ENCODE data around the gene MVD.

The MVD gene

GRCh38 chr16:88691129-88691813, 28.4 kb upstream of the MVD start:
- Mint-ChIP-seq H3K27me3 (no peaks in the 10 kb centered on the region), H3K27ac (no peak overlapping the region), H3K4me3 (no peak overlapping the region), H3K36me3 (ENCODE audit: low read depth) (no peaks in the 10 kb centered on the region), H3K4me1 (ENCODE audit: low read depth) (peaks cover 26% of the 10 kb centered on the region), H3K9me3 (no peaks in the 10 kb centered on the region)

- H3K4me1 Mint-ChIP-seq (ENCODE audit: low read depth), result peaks cover 27% of the 10 kb centered on the region
- H3K36me3 Mint-ChIP-seq (ENCODE audit: low read depth), result no peaks in the 10 kb centered on the region
- H3K27ac Mint-ChIP-seq, result no peak overlapping the region
- no peaks in the 10 kb centered on the region for H3K27me3 Mint-ChIP-seq
- H3K4me3 Mint-ChIP-seq, result no peak overlapping the region
- H3K9me3 Mint-ChIP-seq, result no peaks in the 10 kb centered on the region
Measured at GRCh38 chr16:88690341-88691128, 27.6 kb upstream of the MVD start.

GRCh38 chr16:88688013-88688778, 25.3 kb upstream of the MVD start:
- Mint-ChIP-seq H3K9me3 (no peaks in the 10 kb centered on the region), H3K4me3 (no peak overlapping the region), H3K27me3 (no peaks in the 10 kb centered on the region), H3K36me3 (ENCODE audit: low read depth) (no peaks in the 10 kb centered on the region), H3K4me1 (ENCODE audit: low read depth) (peaks cover 40% of the 10 kb centered on the region), H3K27ac (no peak overlapping the region)

GRCh38 chr16:88687676-88688012, 24.8 kb upstream of the MVD start:
- no peak overlapping the region for H3K27ac Mint-ChIP-seq
- no peak overlapping the region for H3K4me3 Mint-ChIP-seq
- no peaks in the 10 kb centered on the region for H3K27me3 Mint-ChIP-seq
- H3K4me1 Mint-ChIP-seq (ENCODE audit: low read depth), result peaks cover 36% of the 10 kb centered on the region
- H3K36me3 Mint-ChIP-seq (ENCODE audit: low read depth), result no peaks in the 10 kb centered on the region
- H3K9me3 Mint-ChIP-seq, result no peaks in the 10 kb centered on the region

- Mint-ChIP-seq H3K4me3 (no peak overlapping the region), H3K36me3 (ENCODE audit: low read depth) (no peaks in the 10 kb centered on the region), H3K27ac (no peak overlapping the region), H3K27me3 (no peaks in the 10 kb centered on the region), H3K9me3 (no peaks in the 10 kb centered on the region), H3K4me1 (ENCODE audit: low read depth) (peaks cover 36% of the 10 kb centered on the region)
Measured at GRCh38 chr16:88687254-88687576, 24.3 kb upstream of the MVD start.

GRCh38 chr16:88686439-88687253, 23.8 kb upstream of the MVD start, which contains the start of gene SNAI3:
Gene SNAI3 (minus strand): TSS chr16:88686507. CDS start chr16:88686406, 101 bp downstream.
- Mint-ChIP-seq H3K9me3 (no peaks in the 10 kb centered on the region), H3K27me3 (no peaks in the 10 kb centered on the region), H3K27ac (no peak within 1 kb of the TSS), H3K4me3 (peak within 1 kb of the TSS; percentile 72), H3K36me3 (ENCODE audit: low read depth) (no peaks in the 10 kb centered on the region), H3K4me1 (ENCODE audit: low read depth) (peaks cover 36% of the 10 kb centered on the region)

- H3K4me1 Mint-ChIP-seq (ENCODE audit: low read depth), result peaks cover 37% of the 10 kb centered on the region
- H3K27me3 Mint-ChIP-seq, result no peaks in the 10 kb centered on the region
- peak overlapping the region; percentile 72 for H3K4me3 Mint-ChIP-seq
- no peak overlapping the region for H3K27ac Mint-ChIP-seq
- no peaks in the 10 kb centered on the region for H3K36me3 Mint-ChIP-seq (ENCODE audit: low read depth)
- no peaks in the 10 kb centered on the region for H3K9me3 Mint-ChIP-seq
Measured at GRCh38 chr16:88686062-88686438, 23.2 kb upstream of the MVD start.

- peak overlapping the region; percentile 72 for H3K4me3 Mint-ChIP-seq
- H3K4me1 Mint-ChIP-seq (ENCODE audit: low read depth), result peaks cover 34% of the 10 kb centered on the region
- H3K9me3 Mint-ChIP-seq, result no peaks in the 10 kb centered on the region
- no peak overlapping the region for H3K27ac Mint-ChIP-seq
- no peaks in the 10 kb centered on the region for H3K27me3 Mint-ChIP-seq
- H3K36me3 Mint-ChIP-seq (ENCODE audit: low read depth), result no peaks in the 10 kb centered on the region
Measured at GRCh38 chr16:88685156-88686061, 22.5 kb upstream of the MVD start.

- H3K4me3 Mint-ChIP-seq, result peak overlapping the region; percentile 72
- peaks cover 33% of the 10 kb centered on the region for H3K4me1 Mint-ChIP-seq (ENCODE audit: low read depth)
- no peaks in the 10 kb centered on the region for H3K36me3 Mint-ChIP-seq (ENCODE audit: low read depth)
- H3K27ac Mint-ChIP-seq, result no peak overlapping the region
- no peaks in the 10 kb centered on the region for H3K27me3 Mint-ChIP-seq
- H3K9me3 Mint-ChIP-seq, result no peaks in the 10 kb centered on the region
Measured at GRCh38 chr16:88684569-88685155, 21.8 kb upstream of the MVD start.

- Mint-ChIP-seq H3K4me3 (peak overlapping the region; percentile 54), H3K27me3 (no peaks in the 10 kb centered on the region), H3K9me3 (no peaks in the 10 kb centered on the region), H3K27ac (peak overlapping the region; percentile 89), H3K36me3 (ENCODE audit: low read depth) (no peaks in the 10 kb centered on the region), H3K4me1 (ENCODE audit: low read depth) (peaks cover 33% of the 10 kb centered on the region)
Measured at GRCh38 chr16:88681709-88682451, 19.0 kb upstream of the MVD start.

- Mint-ChIP-seq H3K36me3 (ENCODE audit: low read depth) (no peaks in the 10 kb centered on the region), H3K9me3 (no peaks in the 10 kb centered on the region), H3K27me3 (no peaks in the 10 kb centered on the region), H3K27ac (peak overlapping the region; percentile 89), H3K4me3 (peak overlapping the region; percentile 54), H3K4me1 (ENCODE audit: low read depth) (peaks cover 33% of the 10 kb centered on the region)
Measured at GRCh38 chr16:88681084-88681680, 18.3 kb upstream of the MVD start.

- Mint-ChIP-seq H3K27ac (peak overlapping the region; percentile 67), H3K36me3 (ENCODE audit: low read depth) (no peaks in the 10 kb centered on the region), H3K9me3 (no peaks in the 10 kb centered on the region), H3K4me3 (no peak overlapping the region), H3K27me3 (no peaks in the 10 kb centered on the region), H3K4me1 (ENCODE audit: low read depth) (peaks cover 33% of the 10 kb centered on the region)
Measured at GRCh38 chr16:88680554-88681083, 17.7 kb upstream of the MVD start.
